Endothelial cell of umbilical vein (primary cell): ENCODE results near the gene KIF6. TPM values are rescaled to one million over a fixed set of nuclear protein-coding genes. Genes with fewer than 3 reads are reported as not detected.

Experiments
- BruUV-seq: library from RNA; stranded (reverse); fragments of 400-500 nt; replicated peaks from 2 replicates; lab custom pipeline; 2021; lab: Mats Ljungman, UMichigan
- CTCF ChIA-PET: fragments of 300-600, 350-600 bp; sonication (Branson Sonifier 250); formaldehyde crosslinking; loops from one replicate; lab custom pipeline; 2021; ENCODE audit warnings: antibody characterized with exemption, inconsistent platforms; lab: Charles Lee
- POLR2A ChIA-PET: fragments of 300-600, 350-600 bp; sonication (Branson Sonifier 250); formaldehyde crosslinking; loops from one replicate; lab custom pipeline; 2021; ENCODE audit warnings: antibody characterized with exemption, inconsistent platforms; lab: Charles Lee
- DNase-seq: peaks from one replicate; pipeline ENCODE4 v3.0.0-alpha.2; 2011; ENCODE audit warnings: low read depth, low spot score
- FAIRE-seq: peaks from 2 replicates; lab custom pipeline; 2011; peaks lifted over from hg19 to GRCh38; lab: Jason Lieb, UNC
- H2AFZ ChIP-seq: 2 replicates; pipeline ENCODE4 v1.6.0; 2012; ENCODE audit warnings: low read depth, low read length, control low read depth, inconsistent platforms
- H3K27ac ChIP-seq: 2 replicates; pipeline ENCODE4 v1.5.1; 2011; ENCODE audit warnings: low read depth, mild to moderate bottlenecking, control low read depth, low read length, moderate library complexity; ENCODE audit not compliant: insufficient read depth
- H3K27me3 ChIP-seq, 2 experiments: 2 replicates each; pipeline versions ENCODE4 v1.6.0 to v1.6.1; 2011; ENCODE audit warnings: low read length in 2 of 2, mixed read lengths in 1 of 2; ENCODE audit not compliant: control insufficient read depth in 2 of 2, insufficient read depth in 2 of 2
- H3K36me3 ChIP-seq, 2 experiments: 2 replicates in 1 of 2; 3 replicates in 1 of 2; pipeline ENCODE4 v1.5.1; 2011; ENCODE audit warnings: low read length in 2 of 2, mild to moderate bottlenecking in 1 of 2, moderate library complexity in 1 of 2; ENCODE audit not compliant: control insufficient read depth in 2 of 2, insufficient read depth in 2 of 2; ENCODE audit errors: extremely low read depth in 1 of 2
- H3K4me1 ChIP-seq: 3 replicates; pipeline ENCODE4 v1.5.1; 2011; ENCODE audit warnings: mild to moderate bottlenecking, low read length; ENCODE audit not compliant: control insufficient read depth, insufficient read depth; ENCODE audit errors: extremely low read depth
- H3K4me2 ChIP-seq: 2 replicates; pipeline ENCODE4 v1.6.1; 2011; ENCODE audit warnings: low read length, control low read depth, mixed read lengths; ENCODE audit not compliant: insufficient read depth
- H3K4me3 ChIP-seq, 3 experiments: fragments of 200-600 bp in 1 of 3; sonication (generic), shearing (Covaris generic) in 1 of 3; replicated peaks in 1 of 3; 2 replicates each; pipeline ENCODE4 v1.5.1; 2011 to 2016; ENCODE audit warnings: control low read depth in 3 of 3, low read length in 3 of 3, mild to moderate bottlenecking in 2 of 3, inconsistent platforms in 1 of 3, low read depth in 1 of 3, moderate library complexity in 1 of 3; ENCODE audit not compliant: insufficient read depth in 1 of 3
- H3K79me2 ChIP-seq: 2 replicates; pipeline ENCODE4 v1.6.0; 2012; ENCODE audit warnings: low read length, inconsistent platforms; ENCODE audit not compliant: control insufficient read depth, insufficient read depth
- H3K9ac ChIP-seq: replicated peaks from 2 replicates; pipeline ENCODE3; 2011; ENCODE audit warnings: low read length, control low read depth; ENCODE audit not compliant: insufficient read depth; ENCODE audit errors: extremely low read depth
- H3K9me1 ChIP-seq: replicated peaks from 3 replicates; pipeline ENCODE4 v1.6.0; 2011; ENCODE audit warnings: mild to moderate bottlenecking, low read length; ENCODE audit not compliant: control insufficient read depth, insufficient read depth; ENCODE audit errors: extremely low read depth
- H3K9me3 ChIP-seq: replicated peaks from 2 replicates; pipeline ENCODE4 v1.5.1; 2012; ENCODE audit warnings: low read length, inconsistent platforms; ENCODE audit not compliant: control insufficient read depth, insufficient read depth
- H4K20me1 ChIP-seq: replicated peaks from 2 replicates; pipeline ENCODE3; 2011; ENCODE audit warnings: mild to moderate bottlenecking, low read length; ENCODE audit not compliant: control insufficient read depth, insufficient read depth; ENCODE audit errors: extremely low read depth
- EZH2 ChIP-seq: IDR thresholded peaks from 2 replicates; pipeline ENCODE4 v1.6.1; 2012; ENCODE audit warnings: borderline replicate concordance, low read depth, mild to moderate bottlenecking, moderate library complexity, low read length, inconsistent platforms; ENCODE audit not compliant: severe bottlenecking
- FOS ChIP-seq: IDR thresholded peaks from 2 replicates; pipeline ENCODE4 v1.6.1; 2011; ENCODE audit warnings: mild to moderate bottlenecking, low read length, moderate library complexity, borderline replicate concordance; ENCODE audit not compliant: insufficient read depth
- GATA2 ChIP-seq: IDR thresholded peaks from 2 replicates; pipeline ENCODE4 v1.7.0; 2011; ENCODE audit warnings: low read depth, mild to moderate bottlenecking, moderate library complexity, mixed read lengths, low read length; ENCODE audit not compliant: insufficient read length, insufficient read depth
- JUN ChIP-seq: IDR thresholded peaks from 2 replicates; pipeline ENCODE4 v1.6.1; 2011; ENCODE audit warnings: borderline replicate concordance, low read depth; ENCODE audit not compliant: insufficient read length, insufficient read depth
- MYC ChIP-seq: IDR thresholded peaks from one replicate; pipeline ENCODE4 v1.6.1; 2011; ENCODE audit warnings: mild to moderate bottlenecking, low read depth, low read length
- POLR2A ChIP-seq: IDR thresholded peaks from 2 replicates; pipeline ENCODE4 v1.6.1; 2012; ENCODE audit warnings: low read depth, mild to moderate bottlenecking, control low read depth, low read length
- POLR2AphosphoS5 ChIP-seq: IDR thresholded peaks from 2 replicates; pipeline ENCODE4 v1.6.1; 2012; ENCODE audit warnings: low read depth, mild to moderate bottlenecking, control low read depth, low read length, moderate library complexity; ENCODE audit not compliant: insufficient read depth
- dilution Hi-C: fragments of 300-500 bp; cut with MboI; formaldehyde crosslinking; loops from one replicate; pipeline ENCODE4 v1.15.0; 2019; ENCODE audit warnings: low sequenced_read_pairs; ENCODE audit not compliant: extremely low pct_ligation_motif_present
- intact Hi-C: fragments of 100-400 bp; cut with micrococcal nuclease; formaldehyde crosslinking; loops from one replicate; pipeline ENCODE4 v1.10.0; 2022
- polyA plus RNA-seq, 4 experiments: library from polyadenylated mRNA; depleted of rRNA in 3 of 4; stranded (reverse) in 3 of 4; unstranded in 1 of 4; fragments of >200 nt; gene quantifications; 2 replicates each; pipeline versions ENCODE4 v1.2.1 to v1.2.3, GENCODE V29; 2011 to 2012; ENCODE audit warnings: missing spikeins in 1 of 4
- total RNA-seq: library from RNA; stranded (reverse); gene quantifications from 2 replicates; pipeline ENCODE4 v1.2.3, GENCODE V29; 2021
- TF ChIP-seq, protein P1 (sequence below), 2 donors: IDR thresholded peaks; 1 replicate in 1 of 2; 2 replicates in 1 of 2; pipeline ENCODE4 v1.5.1; 2011; ENCODE audit warnings: low read length in 2 of 2, mild to moderate bottlenecking in 2 of 2, moderate library complexity in 2 of 2, control low read depth in 1 of 2, inconsistent platforms in 1 of 2, low read depth in 1 of 2; ENCODE audit not compliant: insufficient read depth in 1 of 2; ENCODE audit errors: extremely low read depth in 1 of 2
- TF ChIP-seq, protein P2 (sequence below): IDR thresholded peaks from 2 replicates; pipeline ENCODE4 v1.6.1; 2011; ENCODE audit not compliant: insufficient read depth, insufficient read length

KIF6 gene
- total and polyA plus RNA-seq, 2 donors (not counting 3 experiments of a cell fraction or from before 2014, with no cell fraction given): not detected

DNA sequence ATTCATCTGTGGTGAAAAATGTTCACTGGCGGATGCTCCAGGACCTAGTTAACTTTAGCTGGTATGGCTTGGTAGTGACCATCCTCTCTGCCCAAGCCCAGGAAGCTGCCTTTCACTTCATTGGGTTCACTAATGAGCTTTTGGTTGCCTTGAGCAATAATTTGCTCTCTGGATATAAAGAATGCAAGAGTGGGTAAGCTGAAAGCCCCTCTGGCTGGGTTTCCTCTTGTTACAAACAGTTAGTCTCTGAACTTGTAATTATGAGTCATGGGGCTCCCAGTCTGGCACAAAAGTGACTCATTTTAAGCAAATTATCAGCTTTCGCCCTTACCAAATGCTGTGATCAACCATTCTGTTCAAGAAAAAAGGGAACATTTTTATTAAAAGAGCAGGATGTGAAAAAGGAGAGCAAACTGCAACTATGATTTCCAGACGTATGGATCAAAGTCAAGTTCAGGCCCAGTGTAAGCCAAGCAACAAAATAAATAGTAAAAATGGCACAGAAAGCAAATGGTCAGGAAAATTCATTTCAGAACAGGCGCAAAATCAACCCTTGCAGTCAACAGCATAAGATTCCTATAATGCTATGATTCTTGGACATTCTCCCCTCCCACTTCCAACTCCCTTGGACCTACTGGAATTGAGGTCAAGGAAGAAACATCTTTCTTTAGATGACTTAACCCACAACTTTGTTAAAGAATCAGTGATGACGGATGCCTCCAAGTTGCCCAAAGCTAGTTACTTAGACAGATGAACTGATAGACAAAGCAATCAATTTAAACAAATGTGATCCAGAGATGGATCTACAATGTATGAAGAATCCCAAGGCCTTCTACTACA, 272.7 kb downstream of the KIF6 start:
- Histone ChIP-seq H3K27me3 (no peaks in the 10 kb centered on the region), H3K9ac (no peak overlapping the region), H3K4me2 (no peak overlapping the region), H3K79me2 (no peaks in the 10 kb centered on the region), H2AFZ (no peak overlapping the region), H3K36me3 (no peaks in the 10 kb centered on the region), H3K4me1 (no peaks in the 10 kb centered on the region), H3K27ac (no peak overlapping the region), H3K9me1 (no peaks in the 10 kb centered on the region), H4K20me1 (no peaks in the 10 kb centered on the region), H3K9me3 (no peaks in the 10 kb centered on the region), H3K4me3 (no peak overlapping the region)
- dilution Hi-C loops: no loop called here
- TF ChIP-seq GATA2 (no peak), JUN (no peak), MYC (no peak), POLR2AphosphoS5 (no peak), EZH2 (no peak), FOS (no peak), POLR2A (no peak)
- TF ChIP-seq, protein P1, sequence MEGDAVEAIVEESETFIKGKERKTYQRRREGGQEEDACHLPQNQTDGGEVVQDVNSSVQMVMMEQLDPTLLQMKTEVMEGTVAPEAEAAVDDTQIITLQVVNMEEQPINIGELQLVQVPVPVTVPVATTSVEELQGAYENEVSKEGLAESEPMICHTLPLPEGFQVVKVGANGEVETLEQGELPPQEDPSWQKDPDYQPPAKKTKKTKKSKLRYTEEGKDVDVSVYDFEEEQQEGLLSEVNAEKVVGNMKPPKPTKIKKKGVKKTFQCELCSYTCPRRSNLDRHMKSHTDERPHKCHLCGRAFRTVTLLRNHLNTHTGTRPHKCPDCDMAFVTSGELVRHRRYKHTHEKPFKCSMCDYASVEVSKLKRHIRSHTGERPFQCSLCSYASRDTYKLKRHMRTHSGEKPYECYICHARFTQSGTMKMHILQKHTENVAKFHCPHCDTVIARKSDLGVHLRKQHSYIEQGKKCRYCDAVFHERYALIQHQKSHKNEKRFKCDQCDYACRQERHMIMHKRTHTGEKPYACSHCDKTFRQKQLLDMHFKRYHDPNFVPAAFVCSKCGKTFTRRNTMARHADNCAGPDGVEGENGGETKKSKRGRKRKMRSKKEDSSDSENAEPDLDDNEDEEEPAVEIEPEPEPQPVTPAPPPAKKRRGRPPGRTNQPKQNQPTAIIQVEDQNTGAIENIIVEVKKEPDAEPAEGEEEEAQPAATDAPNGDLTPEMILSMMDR (IDR thresholded peaks at IDR 0.05; ENCODE audit: extremely low read depth in 1 of 2, insufficient read depth in 1 of 2, low read depth in 1 of 2, low read length in 2 of 2): no peak
- TF ChIP-seq, protein P2, sequence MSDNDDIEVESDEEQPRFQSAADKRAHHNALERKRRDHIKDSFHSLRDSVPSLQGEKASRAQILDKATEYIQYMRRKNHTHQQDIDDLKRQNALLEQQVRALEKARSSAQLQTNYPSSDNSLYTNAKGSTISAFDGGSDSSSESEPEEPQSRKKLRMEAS: no peak
- FAIRE-seq (no peak), DNase-seq (no peak)
- ChIA-PET CTCF (no interaction called here), POLR2A (no interaction called here)
- intact Hi-C loops: no loop called here
- BruUV-seq: no TSS peak
